A673 (cell line): ENCODE measurements around the gene CRYGC.

Source experiments
- CTCF ChIP-seq: fragments of 300-800, 200-600 bp; sonication (generic); conservative IDR thresholded peaks from 2 replicates; pipeline ENCODE4 v1.5.1; 2017; ENCODE audit warnings: low read depth, mild to moderate bottlenecking, antibody characterized with exemption, low read length, moderate library complexity, mixed read lengths
- EZH2 ChIP-seq: fragments of 200-600 bp; sonication (generic); IDR thresholded peaks from 2 replicates; pipeline ENCODE4 v1.6.1; 2017; ENCODE audit warnings: borderline replicate concordance, low read depth, mild to moderate bottlenecking, mixed read lengths, antibody characterized with exemption, low read length; ENCODE audit not compliant: poor library complexity, severe bottlenecking

GRCh38 chr2:208128136-208128535 lies 1.5 kb downstream of the CRYGC start:
- TF ChIP-seq EZH2 (no peak), CTCF (no peak)
